ENCODE results near the gene AGPS.
A peak's percentile ranks its signal among the peaks of the same experiment; 100 is the strongest.

The AGPS gene

DNA sequence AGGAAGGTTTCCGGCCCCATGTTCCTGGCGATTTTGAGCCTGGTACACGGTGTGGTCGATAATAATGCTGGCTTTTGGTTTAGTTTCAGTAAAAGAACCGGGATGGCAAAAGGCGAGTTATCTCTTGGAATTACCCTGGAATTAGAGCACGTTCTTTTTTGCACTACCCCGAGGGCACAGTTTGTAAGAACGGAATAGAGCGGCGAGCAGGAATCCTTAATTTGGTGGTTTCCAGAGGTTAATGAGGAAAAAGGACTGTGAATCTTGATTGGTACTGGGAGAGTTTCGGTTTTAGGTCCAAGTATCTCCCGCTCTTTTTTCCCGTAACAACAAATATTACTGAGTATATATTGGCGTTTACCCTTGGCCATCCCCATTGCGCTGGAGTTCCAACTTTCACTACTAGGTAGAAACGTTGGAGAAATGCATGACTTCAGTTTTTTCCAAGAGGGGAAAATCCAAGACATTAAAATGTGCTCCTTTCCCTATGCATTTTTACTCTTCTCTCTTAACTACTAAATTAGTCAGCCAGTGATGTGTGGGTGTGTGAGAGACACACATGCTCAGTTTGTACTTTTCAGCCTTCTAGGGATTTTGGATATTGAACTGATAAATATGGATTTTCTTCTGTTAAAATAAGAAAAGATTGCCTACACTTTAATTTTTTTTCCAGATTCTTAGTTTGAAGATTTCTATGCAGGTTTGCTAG, 160.8 kb downstream of the AGPS start:
- no peak for DNase-seq

DNA sequence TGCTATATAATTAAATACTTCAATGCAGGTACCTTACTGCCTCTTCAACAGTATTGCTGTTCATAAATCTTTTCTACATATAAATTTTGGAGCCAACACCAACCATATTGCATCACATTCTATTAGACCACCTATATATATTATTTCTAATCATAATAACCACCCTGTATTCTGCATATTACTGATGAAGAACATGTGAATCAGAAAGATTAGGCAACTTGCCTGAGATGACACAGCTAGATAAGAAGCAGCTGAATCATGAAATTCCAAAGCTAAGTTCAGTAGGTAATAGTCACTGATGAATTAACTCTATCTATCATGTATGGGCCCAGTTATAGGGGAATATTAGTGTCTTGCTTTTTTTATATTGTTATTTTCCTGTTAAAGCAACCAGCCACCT, 161.8 kb downstream of the AGPS start:
- DNase-seq = no peak

DNA sequence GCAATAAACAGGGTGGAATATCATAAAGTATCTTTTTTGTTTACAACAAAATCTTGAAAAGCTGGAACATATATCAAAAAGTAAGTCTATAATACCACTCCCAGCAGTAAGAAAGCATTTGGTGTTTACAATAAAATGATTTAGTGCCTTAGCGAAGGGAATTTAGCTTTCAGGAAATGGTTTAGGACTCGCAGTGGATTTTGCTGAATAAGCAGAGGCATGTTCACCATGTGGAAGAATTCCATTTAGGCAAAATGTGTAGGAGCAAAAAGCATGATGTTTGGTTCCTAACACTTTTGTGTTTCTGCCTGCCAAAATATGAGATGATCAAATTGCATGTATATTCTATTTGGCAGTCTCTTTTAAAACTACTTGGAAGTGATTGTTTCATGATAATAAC, 163.6 kb downstream of the AGPS start:
- no peak for DNase-seq

DNA sequence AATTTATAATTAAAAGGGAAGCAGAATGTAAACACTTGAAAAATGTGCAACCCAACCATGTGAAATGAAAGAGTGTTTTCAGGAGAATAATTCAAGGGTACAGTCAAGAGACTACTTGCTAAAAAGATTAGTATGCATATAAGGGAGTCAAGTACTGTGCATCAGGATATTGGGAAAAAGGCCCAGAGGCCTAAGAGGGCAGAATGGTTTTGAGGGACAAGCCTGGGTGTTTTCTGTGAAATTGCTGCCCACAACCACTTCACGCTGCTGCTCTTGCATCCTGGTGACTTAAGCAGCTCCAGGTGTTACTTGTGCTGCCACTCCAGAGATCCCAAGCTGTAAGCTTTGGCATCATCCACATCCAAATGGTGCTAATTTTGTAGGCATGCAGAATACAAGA, 165.2 kb downstream of the AGPS start:
- DNase-seq = no peak

- no peak for DNase-seq
Observed at GRCh38 chr2:177559638-177560037, 167.1 kb downstream of the AGPS start.

DNA sequence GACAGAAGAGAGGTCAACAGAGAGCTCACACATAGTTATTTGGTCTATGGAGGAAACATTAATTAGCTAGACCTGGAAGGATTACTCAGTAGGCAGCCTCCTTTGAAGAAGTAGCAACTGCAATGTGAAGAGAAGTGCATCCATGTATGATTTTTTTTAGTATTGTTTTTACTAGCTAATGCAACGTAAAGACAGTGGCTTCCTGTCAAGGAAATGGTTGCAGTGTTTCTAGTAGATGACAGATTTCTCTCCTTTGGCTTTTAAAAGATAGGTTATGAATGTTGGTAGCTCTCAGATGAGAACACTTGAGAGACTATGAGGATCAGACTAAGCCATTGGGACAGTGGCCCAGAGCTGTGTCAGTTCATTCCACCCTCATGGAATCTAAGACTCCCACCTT, 175.8 kb downstream of the AGPS start:
- no peak for DNase-seq

GRCh38 chr2:177568893-177569292, 176.3 kb downstream of the AGPS start:
- DNase-seq = no peak

- peak; percentile 81 for DNase-seq
Observed at GRCh38 chr2:177572236-177572671, 179.7 kb downstream of the AGPS start.

GRCh38 chr2:177573120-177573519, 180.5 kb downstream of the AGPS start:
- no peak for DNase-seq

DNA sequence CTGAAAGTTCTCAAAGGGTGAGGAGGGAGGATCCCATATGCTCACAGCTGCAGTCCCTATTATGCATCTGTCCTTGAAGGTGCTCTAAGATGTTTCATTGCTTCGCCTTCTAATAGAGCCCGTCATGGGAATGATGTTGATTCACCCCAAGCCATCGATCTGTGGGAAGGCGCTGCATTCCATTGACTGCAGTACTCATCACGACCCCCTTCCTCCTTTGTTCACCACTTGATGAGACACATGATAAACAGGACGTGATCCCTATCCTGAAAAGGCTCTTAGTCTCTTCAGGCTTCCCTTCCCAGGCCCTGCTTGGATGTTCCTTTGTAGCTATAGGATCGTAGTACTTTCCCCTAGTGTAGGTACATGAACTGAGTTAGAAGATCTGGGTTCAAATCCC, 181.8 kb downstream of the AGPS start:
- DNase-seq = no peak

DNA sequence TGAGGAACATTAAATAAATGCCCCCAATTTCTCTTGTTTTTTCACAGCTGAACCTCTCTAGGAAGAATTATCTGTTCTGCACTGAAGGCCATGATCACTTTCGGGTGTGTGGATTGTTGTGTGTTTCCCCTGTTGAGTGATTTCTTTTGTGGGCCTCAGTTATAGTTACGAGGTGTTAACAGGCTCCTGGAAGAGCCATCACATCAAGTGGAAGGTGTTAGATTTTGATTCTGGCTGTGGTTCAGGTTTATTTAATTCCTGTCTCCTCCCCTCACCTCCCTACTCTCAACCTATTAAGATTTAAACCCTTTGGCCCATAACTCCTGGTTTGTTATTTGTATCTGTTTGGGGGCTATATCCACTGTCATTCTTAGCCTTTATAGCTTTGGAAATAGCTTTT, 182.8 kb downstream of the AGPS start:
- no peak for DNase-seq

GRCh38 chr2:177577075-177577474, 184.5 kb downstream of the AGPS start:
- DNase-seq = no peak

- DNase-seq = no peak
Observed at GRCh38 chr2:177578454-177578853, 185.9 kb downstream of the AGPS start.

DNA sequence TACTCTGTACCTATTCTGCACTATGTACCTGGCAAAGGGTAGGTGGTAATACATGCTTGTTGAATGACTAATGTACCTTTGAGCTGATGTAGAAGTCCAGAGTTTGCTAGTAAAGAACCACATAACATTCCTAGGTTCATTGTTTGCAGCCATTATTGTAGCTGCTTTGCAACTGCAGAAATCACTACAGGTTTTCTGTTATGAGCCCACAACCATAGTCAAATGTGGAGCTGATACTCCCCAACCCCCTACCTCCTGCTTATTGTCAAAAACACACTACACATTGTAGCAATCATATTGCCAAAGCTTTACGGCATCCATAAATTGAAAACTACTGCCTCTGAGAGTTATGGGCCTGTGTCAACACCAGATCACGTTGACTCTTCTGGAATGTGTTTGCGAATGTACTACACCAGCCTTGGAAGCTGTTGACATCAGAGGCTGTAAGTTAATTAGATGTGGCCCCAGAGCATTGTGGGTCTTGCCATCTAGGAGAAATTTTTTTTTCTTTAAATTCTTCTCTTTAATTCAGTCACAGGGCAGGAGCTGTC, 187.0 kb downstream of the AGPS start:
- DNase-seq = no peak

DNA sequence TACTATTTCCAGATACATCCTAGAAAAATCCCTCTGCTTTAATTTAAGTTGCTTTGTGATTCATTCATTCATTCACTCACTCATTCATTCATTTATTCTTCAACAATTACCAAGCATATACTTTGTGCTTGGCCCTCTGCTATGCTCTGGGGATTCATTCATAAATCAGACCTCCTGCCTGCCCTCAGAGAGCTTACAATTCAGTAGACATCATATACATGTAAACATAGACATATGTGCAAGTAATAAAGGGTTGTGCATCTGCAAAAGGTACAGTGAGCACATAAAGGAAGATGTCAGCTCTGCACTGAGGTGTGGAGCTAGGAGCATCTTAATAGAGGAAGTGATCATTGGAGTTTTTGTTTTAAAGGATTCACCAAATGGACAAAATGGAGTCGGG, 189.4 kb downstream of the AGPS start:
- DNase-seq = no peak

DNA sequence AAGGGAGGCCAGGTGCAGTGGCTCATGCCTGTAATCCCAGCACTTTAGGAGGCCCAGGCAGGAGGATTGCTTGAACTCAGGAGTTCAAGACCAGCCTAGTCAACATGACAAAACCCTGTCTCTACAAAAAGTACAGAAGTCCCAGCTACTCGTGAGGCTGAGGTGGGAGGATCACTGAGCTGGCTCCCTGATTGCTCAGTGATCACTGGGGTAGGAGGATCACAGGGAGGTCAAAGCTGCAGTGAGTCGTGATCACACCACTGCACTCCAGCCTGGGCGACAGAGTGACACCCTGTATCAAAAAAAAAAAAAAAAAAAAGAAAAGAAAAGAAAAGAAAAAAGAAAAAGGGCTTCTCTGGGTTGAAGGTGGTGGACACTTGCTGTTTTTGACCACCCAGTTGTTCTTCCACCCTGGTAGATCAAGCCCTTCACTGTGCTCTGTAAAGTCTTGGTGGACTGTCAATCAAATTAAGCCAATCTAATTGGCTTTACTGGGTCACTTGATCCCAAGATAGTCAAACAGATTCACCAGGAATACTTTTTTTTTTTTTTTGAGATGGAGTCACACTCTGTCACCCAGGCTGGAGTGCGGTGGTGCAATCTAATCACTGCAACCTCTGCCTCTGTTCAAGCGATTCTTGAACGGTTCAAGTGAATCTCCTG, 191.6 kb downstream of the AGPS start:
- no peak for DNase-seq

GRCh38 chr2:177585234-177585863, 192.8 kb downstream of the AGPS start:
- peak; percentile 83 for DNase-seq

DNA sequence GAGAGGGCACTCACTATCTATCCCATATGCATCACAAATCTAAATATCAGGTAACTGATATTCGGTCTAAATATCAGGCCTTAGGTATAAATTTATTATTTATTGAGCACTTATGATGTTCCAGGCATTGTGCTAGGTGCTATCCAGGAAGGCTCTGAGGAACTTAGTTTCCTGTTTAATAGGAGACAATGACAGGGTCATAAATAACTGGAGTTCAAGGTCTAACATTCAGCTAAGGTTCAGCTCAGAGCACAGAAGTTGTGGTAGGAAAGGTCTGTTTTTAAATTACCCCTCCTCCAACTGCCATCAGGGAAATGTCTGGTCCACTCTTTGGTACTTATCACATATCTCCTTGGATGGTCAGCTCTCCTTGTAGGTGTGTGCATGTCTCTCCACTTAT, 193.6 kb downstream of the AGPS start:
- DNase-seq = no peak

DNA sequence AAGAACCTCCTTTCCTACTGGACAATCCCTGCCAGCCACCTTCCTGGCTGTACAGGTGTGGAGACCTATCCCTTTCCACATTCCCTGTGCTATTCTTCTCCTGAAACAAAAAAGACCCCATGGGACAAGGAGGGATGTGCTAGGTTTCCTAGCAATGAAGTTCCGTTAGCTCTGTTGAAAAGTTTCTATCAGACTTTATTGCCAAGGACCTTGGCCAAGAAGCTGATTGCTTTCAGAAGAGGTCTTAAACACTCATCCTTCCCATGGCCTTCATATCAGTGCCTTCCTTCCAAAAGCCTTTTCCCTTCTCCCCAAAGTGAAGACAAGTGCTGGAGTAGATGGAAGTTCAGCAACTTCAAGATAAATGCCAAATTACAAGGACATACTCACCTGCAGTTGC, 194.8 kb downstream of the AGPS start:
- no peak for DNase-seq

DNA sequence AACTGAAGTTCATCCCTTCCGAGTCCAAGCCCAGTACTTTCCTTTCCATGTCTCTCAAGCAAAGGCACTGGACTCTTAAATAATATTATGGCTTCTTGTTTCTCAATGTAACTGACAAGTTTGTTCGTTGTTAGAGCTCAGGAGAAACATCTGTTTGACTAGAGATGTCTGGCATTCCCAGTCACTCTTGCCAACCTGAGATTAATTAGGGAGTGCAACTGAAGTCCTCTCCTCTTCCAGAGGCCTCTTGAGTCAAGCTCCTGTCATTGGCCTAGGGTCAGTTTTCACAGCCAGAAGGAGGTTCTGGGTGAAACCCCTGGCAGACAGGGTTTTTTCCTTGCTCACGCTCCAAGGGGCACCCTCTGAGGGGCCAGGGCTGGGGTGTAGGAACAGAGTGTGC, 196.1 kb downstream of the AGPS start:
- no peak for DNase-seq

DNA sequence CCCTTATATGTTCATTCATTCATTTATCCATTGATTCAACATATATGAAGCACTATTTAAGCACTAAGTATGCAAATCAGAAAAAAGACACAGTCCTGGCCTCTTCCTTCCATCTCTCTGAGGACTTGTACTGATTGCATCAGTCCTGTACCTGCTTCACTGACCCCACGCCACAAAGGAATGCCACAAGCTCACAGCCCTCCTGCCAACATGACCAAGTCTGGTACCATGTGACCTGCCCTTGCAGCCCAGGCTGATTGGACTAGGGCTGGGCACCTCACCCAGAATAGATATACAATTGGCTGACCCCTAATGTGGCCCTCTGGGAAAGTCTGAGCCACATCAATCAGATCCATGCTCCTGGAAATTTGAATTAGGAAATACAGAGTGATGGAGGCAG, 196.6 kb downstream of the AGPS start:
- no peak for DNase-seq

- no peak for DNase-seq
Observed at GRCh38 chr2:177592397-177592796, 199.8 kb downstream of the AGPS start.

- no peak for DNase-seq
Observed at GRCh38 chr2:177592945-177593344, 200.4 kb downstream of the AGPS start.

DNA sequence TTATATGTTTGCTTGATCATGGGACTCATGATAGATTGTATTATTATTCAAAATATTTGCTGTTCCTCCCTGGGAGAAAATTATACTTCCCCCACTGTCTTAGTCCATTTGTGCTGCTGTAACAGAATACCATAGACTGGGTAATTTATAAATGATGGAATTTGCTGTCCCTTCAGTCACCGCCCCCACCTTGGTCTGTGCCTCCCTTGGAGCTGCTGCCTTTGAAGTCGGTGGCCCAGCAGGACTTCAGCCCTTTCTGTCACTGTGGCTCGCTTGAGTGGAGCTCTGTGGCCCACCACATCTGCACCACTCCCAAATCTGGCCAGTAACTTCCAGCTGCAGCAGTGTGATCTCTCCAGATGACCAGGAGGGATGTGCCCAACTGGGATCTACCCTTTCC, 200.8 kb downstream of the AGPS start:
- DNase-seq = no peak

Data from NCI-H2171 (cell line).